ENCODE data around the gene IL1R1. TPM values are rescaled to one million over a fixed set of nuclear protein-coding genes. Genes with fewer than 3 reads are reported as not detected.
A peak's percentile ranks its signal among the peaks of the same experiment; 100 is the strongest.

The IL1R1 gene
- total and polyA plus RNA-seq, 2 of the 4 experiments (the other 2 are of a cell fraction) = 6.5 to 13.8 TPM

GRCh38 chr2:102191501-102191900 is 49.0 kb downstream of the IL1R1 start:
- H3K18ac ChIP-seq (ENCODE audit: low read depth, low read length) = no peak overlapping the region
- DNase-seq = no peak
- H3K27me3 ChIP-seq (ENCODE audit: control insufficient read depth, insufficient read depth, low read length) = no peaks in the 10 kb centered on the region
- no peak overlapping the region for H2BK120ac ChIP-seq (ENCODE audit: low read depth, low read length)
- peak overlapping the region; percentile 23; the same call in 1 of the 2 replicates for H2AK5ac ChIP-seq (ENCODE audit: low read depth, low read length)
- intact Hi-C loops (cut with micrococcal nuclease) (no loop called here), dilution Hi-C loops (cut with HindIII; ENCODE audit: low sequenced_read_pairs, unreplicated experiment) (no loop called here), in situ Hi-C loops (cut with MboI; ENCODE audit: low sequenced_read_pairs) (no loop called here)
- TF ChIP-seq MAZ (IDR thresholded peaks at IDR 0.05; ENCODE audit: borderline replicate concordance, low read depth, low read length) = no peak
- TF ChIP-seq RAD21 (IDR thresholded peaks at IDR 0.05; ENCODE audit: low read length) = no peak
- TF ChIP-seq RFX5 (IDR thresholded peaks at IDR 0.05; ENCODE audit: low read depth, low read length) = no peak
- no peak overlapping the region for H4K91ac ChIP-seq (ENCODE audit: insufficient read depth, low read depth, low read length)
- H3K27ac ChIP-seq (ENCODE audit: insufficient read depth, low read length) = no peak overlapping the region
- 0 out of 2 replicates have a peak overlapping the region, but pooled peaks have one; percentile 23 for H2BK20ac ChIP-seq (ENCODE audit: low read depth, low read length)
- ChIA-PET POLR2A (ENCODE audit: unreplicated experiment) (no interaction called here), CTCF (interaction anchor here (1.2 kb wide), 1 partner anchor 49 kb away, joined by 3 read pairs; no protein-coding TSS in a partner anchor)
- no peaks in the 10 kb centered on the region for H4K20me1 ChIP-seq (ENCODE audit: insufficient read depth, low read length)
- H3K9ac ChIP-seq (ENCODE audit: low read depth, low read length) = no peak overlapping the region
- H3K14ac ChIP-seq (replicated peaks; ENCODE audit: low read depth, low read length) = no peak overlapping the region
- no TSS peak for BruUV-seq (replicated peaks)
- no CpG with 5 or more reads among the region's 1 CpG for WGBS, 2 experiments (ENCODE audit: extremely low coverage in 2 of 2, insufficient read length in 1 of 2)
- H3K36me3 ChIP-seq (ENCODE audit: control insufficient read depth, insufficient read depth, low read length) = no peaks in the 10 kb centered on the region
- H3K4me3 ChIP-seq (ENCODE audit: insufficient read depth, low read depth, low read length) = no peak overlapping the region
- peaks cover 3% of the 10 kb centered on the region; the same call in 1 of the 2 replicates for H3K4me1 ChIP-seq (ENCODE audit: control insufficient read depth, insufficient read depth, low read length)
- no peaks in the 10 kb centered on the region for H3K9me1 ChIP-seq (ENCODE audit: insufficient read depth, low read length)
- no peaks in the 10 kb centered on the region for H3K79me1 ChIP-seq (ENCODE audit: low read depth in 1 of 2, low read length in 2 of 2)
- no peak overlapping the region for H4K5ac ChIP-seq (ENCODE audit: low read depth, low read length)
- no peak overlapping the region for H3K4me2 ChIP-seq (ENCODE audit: low read depth, low read length)
- no peak overlapping the region for H3K23ac ChIP-seq (ENCODE audit: low read depth, low read length)
- no peak overlapping the region for H2AK9ac ChIP-seq (replicated peaks; ENCODE audit: low read depth, low read length, poor library complexity)
- no peak overlapping the region for H4K8ac ChIP-seq (ENCODE audit: low read depth in 2 of 2, low read length in 2 of 2)
- H3K9me3 ChIP-seq (ENCODE audit: control insufficient read depth, insufficient read depth, low read length) = no peaks in the 10 kb centered on the region
- H3K4ac ChIP-seq (ENCODE audit: low read depth, low read length) = peak overlapping the region; percentile 49; the same call in 1 of the 2 replicates
- H2BK5ac ChIP-seq (ENCODE audit: low read depth, low read length, poor library complexity, severe bottlenecking) = no peak overlapping the region
- H2BK15ac ChIP-seq (ENCODE audit: low read depth, low read length) = peak overlapping the region; percentile 69; the same call in 1 of the 3 replicates
- ATAC-seq (ENCODE audit: low read depth) = no peak
- H3K56ac ChIP-seq (ENCODE audit: extremely low read depth, insufficient read depth, low read length) = no peak overlapping the region
- no peak overlapping the region for H2AFZ ChIP-seq (replicated peaks; ENCODE audit: low read length, poor library complexity)

All from IMR-90 (cell line).